Measurements from ENCODE around the gene KCNH8.

- TF ChIP-seq, protein P1, sequence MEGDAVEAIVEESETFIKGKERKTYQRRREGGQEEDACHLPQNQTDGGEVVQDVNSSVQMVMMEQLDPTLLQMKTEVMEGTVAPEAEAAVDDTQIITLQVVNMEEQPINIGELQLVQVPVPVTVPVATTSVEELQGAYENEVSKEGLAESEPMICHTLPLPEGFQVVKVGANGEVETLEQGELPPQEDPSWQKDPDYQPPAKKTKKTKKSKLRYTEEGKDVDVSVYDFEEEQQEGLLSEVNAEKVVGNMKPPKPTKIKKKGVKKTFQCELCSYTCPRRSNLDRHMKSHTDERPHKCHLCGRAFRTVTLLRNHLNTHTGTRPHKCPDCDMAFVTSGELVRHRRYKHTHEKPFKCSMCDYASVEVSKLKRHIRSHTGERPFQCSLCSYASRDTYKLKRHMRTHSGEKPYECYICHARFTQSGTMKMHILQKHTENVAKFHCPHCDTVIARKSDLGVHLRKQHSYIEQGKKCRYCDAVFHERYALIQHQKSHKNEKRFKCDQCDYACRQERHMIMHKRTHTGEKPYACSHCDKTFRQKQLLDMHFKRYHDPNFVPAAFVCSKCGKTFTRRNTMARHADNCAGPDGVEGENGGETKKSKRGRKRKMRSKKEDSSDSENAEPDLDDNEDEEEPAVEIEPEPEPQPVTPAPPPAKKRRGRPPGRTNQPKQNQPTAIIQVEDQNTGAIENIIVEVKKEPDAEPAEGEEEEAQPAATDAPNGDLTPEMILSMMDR (conservative IDR thresholded peaks at IDR 0.05 in 1 of 2, IDR thresholded peaks at IDR 0.05 in 1 of 2; ENCODE audit: extremely low read depth in 1 of 2, insufficient read depth in 1 of 2, low read depth in 1 of 2, low read length in 2 of 2) = no peak
- no peak for TF ChIP-seq EZH2 (IDR thresholded peaks at IDR 0.05; ENCODE audit: borderline replicate concordance, low read length)
Observed at GRCh38 chr3:19357947-19358346, 209.6 kb downstream of the KCNH8 start.

Measured in mammary epithelial cell (primary cell).